Neural crest cell (in vitro differentiated cells): ENCODE results near the gene RPL39. TPM values are rescaled to one million over a fixed set of nuclear protein-coding genes. Genes with fewer than 3 reads are reported as not detected.

Experiments
- DNase-seq: peaks from one replicate; pipeline ENCODE4 v3.0.0; 2021; ENCODE audit warnings: low read depth, mixed read lengths, low spot score
- H3K27ac Mint-ChIP-seq: one replicate; pipeline ENCODE4 v1.8.0; 2021; ENCODE audit warnings: mild to moderate bottlenecking, mixed read lengths; ENCODE audit not compliant: unreplicated experiment
- H3K27me3 Mint-ChIP-seq: 2 replicates; pipeline ENCODE4 v1.8.0; 2021; ENCODE audit warnings: low read depth, mild to moderate bottlenecking, mixed read lengths
- H3K36me3 Mint-ChIP-seq: 2 replicates; pipeline ENCODE4 v1.8.0; 2021; ENCODE audit warnings: low read depth, mild to moderate bottlenecking, mixed read lengths
- H3K4me1 Mint-ChIP-seq: 2 replicates; pipeline ENCODE4 v1.8.0; 2021; ENCODE audit warnings: mixed read lengths
- H3K4me3 Mint-ChIP-seq: one replicate; pipeline ENCODE4 v1.8.0; 2021; ENCODE audit warnings: mild to moderate bottlenecking, mixed read lengths
- H3K9me3 Mint-ChIP-seq: 2 replicates; pipeline ENCODE4 v1.8.0; 2021; ENCODE audit warnings: mixed read lengths
- total RNA-seq: library from RNA; stranded (reverse); gene quantifications from 2 replicates; pipeline ENCODE4 v1.2.1, GENCODE V29; 2021
- TF ChIP-seq, protein P1 (sequence below): fragments of 200-600 bp; sonication (generic); conservative IDR thresholded peaks from 2 replicates; pipeline ENCODE4 v1.5.0; 2021; ENCODE audit warnings: antibody characterized with exemption, mild to moderate bottlenecking

RPL39 gene
- total RNA-seq, 1 donor from 2014 or later: 2,047 TPM

DNA sequence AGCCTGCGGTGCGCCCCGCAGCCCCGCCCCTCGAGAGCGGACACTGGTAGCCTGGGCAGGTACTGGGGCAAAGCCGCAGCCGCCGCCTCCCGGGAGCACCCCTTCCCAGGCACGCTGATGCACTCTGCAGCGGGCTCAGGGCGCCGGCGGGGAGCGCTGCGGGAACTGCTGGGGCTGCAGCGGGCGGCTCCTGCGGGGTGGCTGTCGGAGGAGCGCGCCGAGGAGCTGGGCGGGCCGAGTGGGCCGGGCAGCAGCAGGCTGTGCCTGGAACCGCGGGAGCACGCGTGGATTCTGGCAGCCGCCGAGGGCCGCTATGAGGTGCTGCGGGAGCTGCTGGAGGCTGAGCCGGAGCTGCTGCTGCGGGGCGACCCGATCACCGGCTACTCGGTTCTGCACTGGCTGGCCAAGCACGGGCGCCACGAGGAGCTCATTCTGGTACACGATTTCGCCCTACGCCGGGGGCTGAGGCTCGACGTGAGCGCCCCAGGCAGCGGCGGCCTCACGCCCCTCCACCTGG is 32.6 kb downstream of the RPL39 start:
- peak; percentile 5 for DNase-seq
- H3K4me3 Mint-ChIP-seq: no peak overlapping the region
- no peaks in the 10 kb centered on the region for H3K9me3 Mint-ChIP-seq
- H3K4me1 Mint-ChIP-seq: peaks cover 19% of the 10 kb centered on the region
- TF ChIP-seq, protein P1, sequence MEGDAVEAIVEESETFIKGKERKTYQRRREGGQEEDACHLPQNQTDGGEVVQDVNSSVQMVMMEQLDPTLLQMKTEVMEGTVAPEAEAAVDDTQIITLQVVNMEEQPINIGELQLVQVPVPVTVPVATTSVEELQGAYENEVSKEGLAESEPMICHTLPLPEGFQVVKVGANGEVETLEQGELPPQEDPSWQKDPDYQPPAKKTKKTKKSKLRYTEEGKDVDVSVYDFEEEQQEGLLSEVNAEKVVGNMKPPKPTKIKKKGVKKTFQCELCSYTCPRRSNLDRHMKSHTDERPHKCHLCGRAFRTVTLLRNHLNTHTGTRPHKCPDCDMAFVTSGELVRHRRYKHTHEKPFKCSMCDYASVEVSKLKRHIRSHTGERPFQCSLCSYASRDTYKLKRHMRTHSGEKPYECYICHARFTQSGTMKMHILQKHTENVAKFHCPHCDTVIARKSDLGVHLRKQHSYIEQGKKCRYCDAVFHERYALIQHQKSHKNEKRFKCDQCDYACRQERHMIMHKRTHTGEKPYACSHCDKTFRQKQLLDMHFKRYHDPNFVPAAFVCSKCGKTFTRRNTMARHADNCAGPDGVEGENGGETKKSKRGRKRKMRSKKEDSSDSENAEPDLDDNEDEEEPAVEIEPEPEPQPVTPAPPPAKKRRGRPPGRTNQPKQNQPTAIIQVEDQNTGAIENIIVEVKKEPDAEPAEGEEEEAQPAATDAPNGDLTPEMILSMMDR: peak; percentile 10
- H3K27ac Mint-ChIP-seq: no peak overlapping the region
- H3K36me3 Mint-ChIP-seq: peaks cover 3% of the 10 kb centered on the region
- peaks cover 41% of the 10 kb centered on the region for H3K27me3 Mint-ChIP-seq

DNA sequence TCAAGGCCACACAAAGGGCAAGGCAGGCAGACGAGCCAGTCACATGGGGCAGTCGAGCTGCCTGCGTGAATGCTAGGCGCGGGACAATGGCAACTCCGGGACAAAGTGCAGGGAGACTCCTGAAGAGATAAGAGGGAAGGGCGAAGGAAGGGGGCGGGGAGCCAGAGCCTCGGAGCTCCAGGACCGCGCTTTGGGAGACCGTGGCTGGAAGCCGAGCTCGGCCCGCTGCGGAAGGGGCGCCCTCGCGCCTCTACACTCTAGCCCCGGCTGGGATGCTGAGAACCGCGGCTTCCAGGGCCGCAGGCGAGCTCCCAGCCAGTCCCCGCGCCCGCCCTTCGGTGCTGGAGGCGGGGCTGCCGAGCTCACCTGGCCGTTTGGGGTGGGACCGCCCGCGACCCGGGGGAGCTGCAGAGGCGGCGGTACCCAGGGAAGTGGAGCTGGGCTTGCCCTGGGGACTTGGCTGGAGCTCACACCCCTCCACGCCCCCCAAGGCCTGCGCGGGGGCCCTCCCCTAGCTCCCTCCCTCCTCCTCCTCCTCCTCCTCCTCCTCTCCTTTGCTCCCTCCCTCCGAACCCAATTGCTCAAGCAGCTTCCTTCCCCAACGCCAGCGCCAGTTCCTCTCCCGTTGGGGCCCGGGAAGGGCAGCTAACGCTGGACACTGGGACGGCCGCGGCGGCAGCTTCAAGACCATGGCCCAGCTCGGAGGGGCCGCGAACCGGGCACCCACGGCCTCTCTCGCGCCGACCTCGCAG is 33.3 kb downstream of the RPL39 start, which contains the start of gene SOWAHD:
TSS of gene SOWAHD (plus strand) at position 610 of the 752 bp plus-strand sequence. CDS start at position 690, 80 bp downstream.
- Mint-ChIP-seq H3K4me3 (peak within 1 kb of the TSS; percentile 89), H3K4me1 (peaks cover 19% of the 10 kb centered on the region), H3K36me3 (peaks cover 3% of the 10 kb centered on the region), H3K9me3 (no peaks in the 10 kb centered on the region), H3K27me3 (peaks cover 36% of the 10 kb centered on the region), H3K27ac (no peak within 1 kb of the TSS)
- peak; percentile 9 for DNase-seq
- TF ChIP-seq, protein P1: no peak

DNA sequence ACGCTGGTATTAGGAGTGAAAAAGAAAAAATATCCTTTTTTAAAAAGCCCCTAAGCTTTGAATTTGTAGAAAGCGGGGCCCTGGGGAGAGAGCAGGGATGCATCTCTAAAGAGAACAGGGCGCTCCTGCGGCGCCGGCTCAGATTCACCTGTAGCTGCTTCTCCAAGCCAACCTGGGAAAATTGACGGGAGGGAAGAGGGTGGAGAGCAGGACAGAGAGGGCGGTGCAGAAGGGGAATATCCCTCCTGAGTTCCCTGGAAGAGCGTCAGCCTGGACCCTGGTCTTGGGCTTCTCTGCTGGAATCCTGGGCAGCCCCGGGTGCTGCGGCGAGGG is 33.8 kb downstream of the RPL39 start:
- Mint-ChIP-seq H3K4me1 (peaks cover 19% of the 10 kb centered on the region), H3K27ac (no peak overlapping the region)

DNA sequence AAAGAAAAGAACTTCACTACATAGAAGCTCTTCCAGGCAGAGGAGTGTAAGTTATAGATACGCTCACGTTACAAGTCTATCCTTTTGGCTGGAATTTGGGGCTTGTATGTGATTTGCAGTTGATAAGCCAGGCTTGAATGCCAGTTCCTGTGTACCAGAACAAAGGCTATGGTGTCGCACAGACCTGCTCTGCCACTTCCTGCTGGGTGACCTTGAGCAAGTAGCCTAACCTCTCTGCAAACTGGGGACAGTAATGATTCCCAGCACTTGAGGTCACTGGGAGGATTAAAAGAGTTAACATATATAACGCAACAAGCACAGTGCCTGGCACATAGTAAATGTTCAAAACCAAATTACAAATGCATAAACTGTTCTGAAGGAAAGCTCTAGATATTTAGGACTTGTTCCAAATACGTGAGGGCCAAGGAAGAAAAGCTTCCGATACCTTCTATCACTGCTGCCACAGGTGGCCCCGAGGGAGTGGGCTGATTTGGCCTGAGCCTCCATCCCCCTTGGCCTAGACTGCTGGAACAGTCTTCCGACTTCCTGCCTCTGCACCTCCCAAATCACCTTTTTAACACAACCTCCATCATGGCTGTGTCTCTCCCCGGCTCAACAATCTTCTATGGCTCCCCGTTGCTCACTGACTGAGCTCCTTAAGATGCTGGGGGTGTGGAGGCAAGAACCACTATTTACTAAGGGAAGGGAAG is 34.3 kb downstream of the RPL39 start:
- H3K9me3 Mint-ChIP-seq: no peaks in the 10 kb centered on the region
- H3K4me1 Mint-ChIP-seq: peaks cover 19% of the 10 kb centered on the region
- H3K4me3 Mint-ChIP-seq: peak overlapping the region; percentile 89
- no peak overlapping the region for H3K27ac Mint-ChIP-seq
- TF ChIP-seq, protein P1: no peak
- peaks cover 3% of the 10 kb centered on the region for H3K36me3 Mint-ChIP-seq
- H3K27me3 Mint-ChIP-seq: peaks cover 34% of the 10 kb centered on the region
- DNase-seq: no peak

More for the DNA sequence above, 33.8 kb downstream of the RPL39 start:
- H3K27me3 Mint-ChIP-seq: peaks cover 36% of the 10 kb centered on the region
- H3K9me3 Mint-ChIP-seq: no peaks in the 10 kb centered on the region
- peak overlapping the region; percentile 89 for H3K4me3 Mint-ChIP-seq
- TF ChIP-seq, protein P1: no peak
- DNase-seq: no peak
- peaks cover 3% of the 10 kb centered on the region for H3K36me3 Mint-ChIP-seq

DNA sequence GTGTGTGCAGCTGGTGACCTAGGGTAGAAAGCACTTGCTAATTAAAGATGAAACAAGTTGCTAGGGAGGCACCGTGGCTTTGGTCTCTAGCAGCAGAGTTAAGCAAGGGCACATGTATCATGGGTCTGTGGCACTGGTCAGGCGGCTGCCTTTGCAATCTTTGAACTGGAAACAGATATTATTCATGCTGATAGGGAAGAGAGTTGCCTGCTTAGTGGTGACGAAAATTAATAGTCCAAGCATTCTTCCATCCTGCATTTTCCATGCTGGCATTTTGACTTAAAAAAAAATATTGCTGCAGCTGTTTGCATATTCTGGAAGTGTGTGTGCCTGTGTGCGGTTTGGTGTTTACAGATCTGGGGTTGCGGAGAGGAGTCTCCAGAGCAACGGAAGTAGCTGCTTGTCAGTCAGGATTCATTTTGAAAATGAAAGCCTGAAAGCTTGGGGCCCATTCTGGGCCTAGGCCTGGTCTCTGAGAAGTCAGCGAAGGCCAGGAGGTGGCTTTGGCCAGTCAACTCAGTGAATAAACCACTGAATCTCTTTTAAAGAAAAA is 35.4 kb downstream of the RPL39 start:
- no peak overlapping the region for H3K27ac Mint-ChIP-seq
- H3K9me3 Mint-ChIP-seq: no peaks in the 10 kb centered on the region
- TF ChIP-seq, protein P1: no peak
- H3K4me1 Mint-ChIP-seq: peaks cover 19% of the 10 kb centered on the region
- DNase-seq: no peak
- peaks cover 6% of the 10 kb centered on the region for H3K36me3 Mint-ChIP-seq
- peaks cover 31% of the 10 kb centered on the region for H3K27me3 Mint-ChIP-seq
- peak overlapping the region; percentile 67 for H3K4me3 Mint-ChIP-seq
